ENCODE measurements around the gene KCNIP4.

The KCNIP4 gene

GRCh38 chr4:20839957-20840356, 1108.6 kb downstream of the KCNIP4 start:
- Mint-ChIP-seq H3K4me3 (no peak overlapping the region), H3K27me3 (ENCODE audit: low read depth, poor library complexity) (peaks cover 2% of the 10 kb centered on the region), H3K27ac (no peak overlapping the region), H3K36me3 (ENCODE audit: low read depth) (no peaks in the 10 kb centered on the region), H3K9me3 (no peaks in the 10 kb centered on the region), H3K4me1 (no peaks in the 10 kb centered on the region)
- DNase-seq = no peak
- TF ChIP-seq CTCF (IDR thresholded peaks at IDR 0.05) = no peak

GRCh38 chr4:20838476-20838875, 1110.1 kb downstream of the KCNIP4 start:
- no peak for DNase-seq

GRCh38 chr4:20832826-20833225, 1115.7 kb downstream of the KCNIP4 start:
- H3K27me3 Mint-ChIP-seq (ENCODE audit: low read depth, poor library complexity) = peaks cover 4% of the 10 kb centered on the region
- no peaks in the 10 kb centered on the region for H3K36me3 Mint-ChIP-seq (ENCODE audit: low read depth)
- DNase-seq = no peak
- H3K4me1 Mint-ChIP-seq = no peaks in the 10 kb centered on the region
- no peak overlapping the region for H3K4me3 Mint-ChIP-seq
- no peak for TF ChIP-seq CTCF (IDR thresholded peaks at IDR 0.05)
- H3K9me3 Mint-ChIP-seq = no peaks in the 10 kb centered on the region
- H3K27ac Mint-ChIP-seq = no peak overlapping the region

More at GRCh38 chr4:20838476-20838875, 1110.1 kb downstream of the KCNIP4 start:
- H3K4me1 Mint-ChIP-seq = no peaks in the 10 kb centered on the region
- H3K36me3 Mint-ChIP-seq (ENCODE audit: low read depth) = no peaks in the 10 kb centered on the region
- TF ChIP-seq CTCF (IDR thresholded peaks at IDR 0.05) = no peak
- peaks cover 4% of the 10 kb centered on the region for H3K27me3 Mint-ChIP-seq (ENCODE audit: low read depth, poor library complexity)
- H3K9me3 Mint-ChIP-seq = no peaks in the 10 kb centered on the region
- H3K4me3 Mint-ChIP-seq = no peak overlapping the region
- H3K27ac Mint-ChIP-seq = no peak overlapping the region

GRCh38 chr4:20831746-20832145, 1116.8 kb downstream of the KCNIP4 start:
- no peak overlapping the region for H3K4me3 Mint-ChIP-seq
- peaks cover 4% of the 10 kb centered on the region for H3K27me3 Mint-ChIP-seq (ENCODE audit: low read depth, poor library complexity)

GRCh38 chr4:20829617-20830357, 1118.8 kb downstream of the KCNIP4 start:
- TF ChIP-seq CTCF (IDR thresholded peaks at IDR 0.05) = no peak
- DNase-seq = no peak
- H3K4me1 Mint-ChIP-seq = no peaks in the 10 kb centered on the region
- H3K27me3 Mint-ChIP-seq (ENCODE audit: low read depth, poor library complexity) = peaks cover under 1% of the 10 kb centered on the region
- no peaks in the 10 kb centered on the region for H3K36me3 Mint-ChIP-seq (ENCODE audit: low read depth)
- H3K4me3 Mint-ChIP-seq = no peak overlapping the region
- H3K9me3 Mint-ChIP-seq = no peaks in the 10 kb centered on the region
- no peak overlapping the region for H3K27ac Mint-ChIP-seq

More at GRCh38 chr4:20831746-20832145, 1116.8 kb downstream of the KCNIP4 start:
- Mint-ChIP-seq H3K36me3 (ENCODE audit: low read depth) (no peaks in the 10 kb centered on the region), H3K27ac (no peak overlapping the region), H3K4me1 (no peaks in the 10 kb centered on the region), H3K9me3 (no peaks in the 10 kb centered on the region)
- TF ChIP-seq CTCF (IDR thresholded peaks at IDR 0.05) = no peak
- DNase-seq = no peak

GRCh38 chr4:20825505-20825904, 1123.1 kb downstream of the KCNIP4 start:
- no peaks in the 10 kb centered on the region for H3K27me3 Mint-ChIP-seq (ENCODE audit: low read depth, poor library complexity)
- peak overlapping the region; percentile 3 for H3K27ac Mint-ChIP-seq
- no peaks in the 10 kb centered on the region for H3K9me3 Mint-ChIP-seq
- H3K4me1 Mint-ChIP-seq = no peaks in the 10 kb centered on the region
- TF ChIP-seq CTCF (IDR thresholded peaks at IDR 0.05) = no peak
- no peaks in the 10 kb centered on the region for H3K36me3 Mint-ChIP-seq (ENCODE audit: low read depth)
- no peak for DNase-seq
- no peak overlapping the region for H3K4me3 Mint-ChIP-seq

Data from nephron progenitor cell (in vitro differentiated cells).